ENCODE measurements around the gene MPC1L.

Gene MPC1L

GRCh38 chrX:40637687-40638086, 14.5 kb downstream of the MPC1L start:
- no peak for TF ChIP-seq CTCF (IDR thresholded peaks at IDR 0.05; ENCODE audit: low read length)
- no peak for TF ChIP-seq EZH2 (IDR thresholded peaks at IDR 0.05; ENCODE audit: borderline replicate concordance, low read length)
- no peak overlapping the region for H2AFZ ChIP-seq (ENCODE audit: low read length)

GRCh38 chrX:40644176-40644575, 20.9 kb downstream of the MPC1L start:
- no peaks in the 10 kb centered on the region for H3F3A ChIP-seq (ENCODE audit: insufficient read depth, low read length)
- peaks cover 23% of the 10 kb centered on the region for H3K4me1 ChIP-seq (ENCODE audit: insufficient read depth, low read length, severe bottlenecking)
- peaks cover 14% of the 10 kb centered on the region for H3K79me2 ChIP-seq (ENCODE audit: insufficient read depth, low read length)
- H3K27me3 ChIP-seq (ENCODE audit: insufficient read depth, low read length), result no peaks in the 10 kb centered on the region
- peak overlapping the region; percentile 57 for H3K9ac ChIP-seq (ENCODE audit: low read length)
- H3K9me2 ChIP-seq (ENCODE audit: low read depth, low read length), result no peaks in the 10 kb centered on the region
- no peaks in the 10 kb centered on the region for H3K9me3 ChIP-seq (ENCODE audit: low read length)
- H3K27ac ChIP-seq (ENCODE audit: low read depth, low read length, poor library complexity, severe bottlenecking), result peak overlapping the region; percentile 74
- H3K4me3 ChIP-seq (ENCODE audit: low read depth, low read length, poor library complexity, severe bottlenecking), result peak overlapping the region; percentile 59
- peaks cover 18% of the 10 kb centered on the region; the same call in 1 of the 2 replicates for H3K36me3 ChIP-seq (ENCODE audit: insufficient read depth, low read length)
- H4K20me1 ChIP-seq (ENCODE audit: insufficient read depth, low read length), result no peaks in the 10 kb centered on the region
- H3K4me2 ChIP-seq (ENCODE audit: low read length), result peak overlapping the region; percentile 83
- no peak overlapping the region for H2AFZ ChIP-seq (ENCODE audit: low read length)
- TF ChIP-seq EZH2 (IDR thresholded peaks at IDR 0.05; ENCODE audit: borderline replicate concordance, low read length) (no peak), CTCF (IDR thresholded peaks at IDR 0.05; ENCODE audit: low read length) (no peak)

More at GRCh38 chrX:40637687-40638086, 14.5 kb downstream of the MPC1L start:
- Histone ChIP-seq H3K79me2 (ENCODE audit: insufficient read depth, low read length) (no peaks in the 10 kb centered on the region), H3K27me3 (ENCODE audit: insufficient read depth, low read length) (no peaks in the 10 kb centered on the region), H3K36me3 (ENCODE audit: insufficient read depth, low read length) (peaks cover 75% of the 10 kb centered on the region), H3K9me3 (ENCODE audit: low read length) (no peaks in the 10 kb centered on the region), H3K4me1 (ENCODE audit: insufficient read depth, low read length, severe bottlenecking) (no peaks in the 10 kb centered on the region), H3K4me3 (ENCODE audit: low read depth, low read length, poor library complexity, severe bottlenecking) (no peak overlapping the region), H3K9me2 (ENCODE audit: low read depth, low read length) (no peaks in the 10 kb centered on the region), H3K9ac (ENCODE audit: low read length) (no peak overlapping the region), H3K27ac (ENCODE audit: low read depth, low read length, poor library complexity, severe bottlenecking) (no peak overlapping the region), H3F3A (ENCODE audit: insufficient read depth, low read length) (no peaks in the 10 kb centered on the region), H3K4me2 (ENCODE audit: low read length) (no peak overlapping the region), H4K20me1 (ENCODE audit: insufficient read depth, low read length) (no peaks in the 10 kb centered on the region)

GRCh38 chrX:40644821-40645358, 21.7 kb downstream of the MPC1L start:
- H3K36me3 ChIP-seq (ENCODE audit: insufficient read depth, low read length), result peaks cover 10% of the 10 kb centered on the region; the same call in 1 of the 2 replicates
- H3K9ac ChIP-seq (ENCODE audit: low read length), result peak overlapping the region; percentile 57
- peaks cover 14% of the 10 kb centered on the region for H3K79me2 ChIP-seq (ENCODE audit: insufficient read depth, low read length)
- no peaks in the 10 kb centered on the region for H3F3A ChIP-seq (ENCODE audit: insufficient read depth, low read length)
- H3K27ac ChIP-seq (ENCODE audit: low read depth, low read length, poor library complexity, severe bottlenecking), result peak overlapping the region; percentile 74
- peak overlapping the region; percentile 59 for H3K4me3 ChIP-seq (ENCODE audit: low read depth, low read length, poor library complexity, severe bottlenecking)
- no peaks in the 10 kb centered on the region for H4K20me1 ChIP-seq (ENCODE audit: insufficient read depth, low read length)
- no peak overlapping the region for H2AFZ ChIP-seq (ENCODE audit: low read length)
- H3K4me1 ChIP-seq (ENCODE audit: insufficient read depth, low read length, severe bottlenecking), result peaks cover 23% of the 10 kb centered on the region
- H3K27me3 ChIP-seq (ENCODE audit: insufficient read depth, low read length), result no peaks in the 10 kb centered on the region
- H3K4me2 ChIP-seq (ENCODE audit: low read length), result peak overlapping the region; percentile 83
- no peaks in the 10 kb centered on the region for H3K9me3 ChIP-seq (ENCODE audit: low read length)
- no peaks in the 10 kb centered on the region for H3K9me2 ChIP-seq (ENCODE audit: low read depth, low read length)
- TF ChIP-seq CTCF (IDR thresholded peaks at IDR 0.05; ENCODE audit: low read length) (no peak), EZH2 (IDR thresholded peaks at IDR 0.05; ENCODE audit: borderline replicate concordance, low read length) (no peak)
